ENCODE data around the gene BAIAP2. TPM values are rescaled to one million over a fixed set of nuclear protein-coding genes. Genes with fewer than 3 reads are reported as not detected.

BAIAP2 gene
- total and polyA plus RNA-seq, 10 of the 15 experiments (the other 5 are each of a cell fraction or from before 2014, with no cell fraction given): 0.15 to 1.2 (median 0.46) TPM; not detected in 2

- no peak overlapping the region for H3K4me2 ChIP-seq (ENCODE audit: control insufficient read depth, insufficient read depth)
- in situ Hi-C loops (cut with MboI): loop anchor here (25.0 kb wide), 1 partner anchor 233 kb away; the partner anchor contains the start of genes NDUFAF8 and TEPSIN
Measured at GRCh38 chr17:81003711-81004475, 31.1 kb upstream of the BAIAP2 start.

DNA sequence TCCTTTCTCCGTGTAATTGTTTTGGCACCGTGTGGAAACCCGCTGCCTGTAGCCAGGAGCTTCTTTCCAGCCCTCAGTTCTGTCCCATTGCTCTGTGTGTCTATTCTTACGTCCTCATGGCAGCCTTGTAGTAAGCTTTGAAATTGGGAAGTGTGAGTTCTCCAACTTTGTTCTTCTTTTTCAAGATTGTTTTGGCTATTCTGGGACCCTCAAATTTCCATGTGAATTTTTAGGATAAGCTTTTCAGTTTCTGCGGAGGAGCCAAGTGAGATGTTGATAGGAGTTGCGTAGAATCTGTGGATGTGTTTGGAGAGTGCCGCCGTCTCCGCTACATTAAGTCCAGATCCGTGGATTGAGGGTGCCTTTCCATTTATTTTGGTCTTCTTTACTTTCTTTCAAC lies 28.1 kb upstream of the BAIAP2 start:
- intact Hi-C loops (cut with micrococcal nuclease; ENCODE audit: unreplicated experiment) (no loop called here), in situ Hi-C loops (cut with MboI) (loop anchor here (25.0 kb wide), 1 partner anchor 230 kb away; the partner anchor contains the start of genes NDUFAF8 and TEPSIN)
- H3K4me3 ChIP-seq: no peak overlapping the region
- H3K79me2 ChIP-seq (ENCODE audit: control insufficient read depth, insufficient read depth, low read length): no peaks in the 10 kb centered on the region
- ChIA-PET RAD21 (ENCODE audit: unreplicated experiment) (no interaction called here), POLR2A (no interaction called here), CTCF (interaction anchor here (0.6 kb wide), 1 partner anchor 656 kb away, joined by 3 read pairs; no protein-coding TSS in a partner anchor), SMC1A (ENCODE audit: uncharacterized antibody, unreplicated experiment) (interaction anchor here (0.7 kb wide), 1 partner anchor 12 kb away, joined by 3 read pairs; no protein-coding TSS in a partner anchor)
- BruUV-seq (replicated peaks): no TSS peak
- no peaks in the 10 kb centered on the region for H3K36me3 ChIP-seq (ENCODE audit: control insufficient read depth in 2 of 2, insufficient read depth in 2 of 2, low read length in 1 of 2)
- H3K27ac ChIP-seq (ENCODE audit: control insufficient read depth, insufficient read depth): no peak overlapping the region
- no peaks in the 10 kb centered on the region; the same call in 2 of the 3 replicates for H3K9me3 ChIP-seq (replicated peaks; ENCODE audit: control insufficient read depth, insufficient read depth, low read length)
- ATAC-seq: no peak
- no peak overlapping the region for H3K4me2 ChIP-seq (ENCODE audit: control insufficient read depth, insufficient read depth)
- no peak overlapping the region for H3K9ac ChIP-seq (ENCODE audit: control insufficient read depth, insufficient read depth, low read length)
- no peak overlapping the region for H2AFZ ChIP-seq (ENCODE audit: control insufficient read depth, low read depth, low read length)
- H3K27me3 ChIP-seq (replicated peaks in 1 of 2; ENCODE audit: control insufficient read depth in 2 of 2, insufficient read depth in 2 of 2, low read length in 1 of 2): peaks cover 0 to 8% of the 10 kb centered on the region in 2 experiments; a peak in 3 of 4 replicates
- 50% methylated on average over 10 of the region's 10 CpGs for WGBS (ENCODE audit: insufficient coverage, insufficient replicate concordance, low lambda C conversion rate, missing lambda C conversion rate)
- no peaks in the 10 kb centered on the region for H3K4me1 ChIP-seq (ENCODE audit: control insufficient read depth, insufficient read depth, low read length)
- no peak for DNase-seq (ENCODE audit: low read depth, low spot score)
- no peak for TF ChIP-seq CBFB (IDR thresholded peaks at IDR 0.05; ENCODE audit: low read depth)
- TF ChIP-seq KAT2A (conservative IDR thresholded peaks at IDR 0.05; ENCODE audit: control insufficient read depth, low read depth, low read length): no peak
- no peak for TF ChIP-seq ZNF207 (IDR thresholded peaks at IDR 0.05; ENCODE audit: borderline replicate concordance)
- TF ChIP-seq GABPA (IDR thresholded peaks at IDR 0.05; ENCODE audit: low read depth): no peak
- TF ChIP-seq MEF2A (IDR thresholded peaks at IDR 0.05; ENCODE audit: insufficient read depth, low read depth, low read length): no peak
- no peaks in the 10 kb centered on the region for H4K20me1 ChIP-seq (ENCODE audit: control insufficient read depth, insufficient read depth)
- FAIRE-seq: no peak

More at GRCh38 chr17:81003711-81004475, 31.1 kb upstream of the BAIAP2 start:
- TF ChIP-seq POLR2A (IDR thresholded peaks at IDR 0.05; ENCODE audit: low read depth, low read length) (peak; percentile 62), PML (IDR thresholded peaks at IDR 0.05; ENCODE audit: low read length) (no peak)
- no peak overlapping the region for H3K27ac ChIP-seq (ENCODE audit: control insufficient read depth, insufficient read depth)
- CTCF ChIA-PET: no interaction called here
- POLR2A ChIA-PET: no interaction called here
- intact Hi-C loops (cut with micrococcal nuclease; ENCODE audit: unreplicated experiment): no loop called here
- H3K36me3 ChIP-seq (ENCODE audit: control insufficient read depth in 2 of 2, insufficient read depth in 2 of 2, low read length in 1 of 2): peaks cover 0 to 3% of the 10 kb centered on the region in 2 experiments; a peak in 1 of 4 replicates
- no peaks in the 10 kb centered on the region for H3K9me3 ChIP-seq (replicated peaks; ENCODE audit: control insufficient read depth, insufficient read depth, low read length)
- WGBS (ENCODE audit: insufficient coverage, insufficient replicate concordance, low lambda C conversion rate, missing lambda C conversion rate): 30% methylated on average over 25 of the region's 72 CpGs
- no peaks in the 10 kb centered on the region for H3K4me1 ChIP-seq (ENCODE audit: control insufficient read depth, insufficient read depth, low read length)
- SMC1A ChIA-PET (ENCODE audit: uncharacterized antibody, unreplicated experiment): no interaction called here
- no peaks in the 10 kb centered on the region; the same call in 1 of the 2 replicates for H4K20me1 ChIP-seq (ENCODE audit: control insufficient read depth, insufficient read depth)
- no peak overlapping the region for H3K4me3 ChIP-seq
- H2AFZ ChIP-seq (ENCODE audit: control insufficient read depth, low read depth, low read length): no peak overlapping the region
- DNase-seq (ENCODE audit: low read depth, low spot score) (no peak), ATAC-seq (no peak), FAIRE-seq (no peak)
- H3K27me3 ChIP-seq (replicated peaks in 1 of 2; ENCODE audit: control insufficient read depth in 2 of 2, insufficient read depth in 2 of 2, low read length in 1 of 2): peaks cover 0 to 5% of the 10 kb centered on the region in 2 experiments; a peak in 3 of 4 replicates
- no TSS peak for BruUV-seq (replicated peaks)
- RAD21 ChIA-PET (ENCODE audit: unreplicated experiment): no interaction called here
- no peak overlapping the region for H3K9ac ChIP-seq (ENCODE audit: control insufficient read depth, insufficient read depth, low read length)
- H3K79me2 ChIP-seq (ENCODE audit: control insufficient read depth, insufficient read depth, low read length): no peaks in the 10 kb centered on the region
